Fibroblast of the conjunctiva (primary cell): ENCODE results near the gene TTC23L.
"Not testable (repeated sequence)": the region's sequence is repeated elsewhere in the genome, so short reads cannot be mapped to it uniquely, and the experiment has no call there.

Experiments
- DNase-seq: peaks from one replicate; pipeline ENCODE4 v3.0.0-alpha.2; 2010; ENCODE audit warnings: low read depth

Gene TTC23L, protein sequence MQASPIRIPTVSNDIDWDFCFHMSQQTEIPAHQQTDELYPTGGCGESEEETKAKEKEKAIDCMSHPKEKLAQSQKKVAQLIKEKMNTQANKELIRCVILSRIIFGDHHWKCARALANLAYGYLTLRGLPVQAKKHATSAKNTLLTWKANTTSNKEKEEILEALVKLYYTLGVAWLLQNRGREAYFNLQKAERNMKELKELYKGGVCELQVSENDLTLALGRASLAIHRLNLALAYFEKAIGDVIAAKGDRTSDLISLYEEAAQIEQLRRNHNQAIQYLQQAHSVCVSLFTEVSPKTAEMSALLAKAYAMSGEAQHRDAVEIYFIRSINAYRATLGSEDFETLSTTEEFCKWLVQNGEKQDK

DNA sequence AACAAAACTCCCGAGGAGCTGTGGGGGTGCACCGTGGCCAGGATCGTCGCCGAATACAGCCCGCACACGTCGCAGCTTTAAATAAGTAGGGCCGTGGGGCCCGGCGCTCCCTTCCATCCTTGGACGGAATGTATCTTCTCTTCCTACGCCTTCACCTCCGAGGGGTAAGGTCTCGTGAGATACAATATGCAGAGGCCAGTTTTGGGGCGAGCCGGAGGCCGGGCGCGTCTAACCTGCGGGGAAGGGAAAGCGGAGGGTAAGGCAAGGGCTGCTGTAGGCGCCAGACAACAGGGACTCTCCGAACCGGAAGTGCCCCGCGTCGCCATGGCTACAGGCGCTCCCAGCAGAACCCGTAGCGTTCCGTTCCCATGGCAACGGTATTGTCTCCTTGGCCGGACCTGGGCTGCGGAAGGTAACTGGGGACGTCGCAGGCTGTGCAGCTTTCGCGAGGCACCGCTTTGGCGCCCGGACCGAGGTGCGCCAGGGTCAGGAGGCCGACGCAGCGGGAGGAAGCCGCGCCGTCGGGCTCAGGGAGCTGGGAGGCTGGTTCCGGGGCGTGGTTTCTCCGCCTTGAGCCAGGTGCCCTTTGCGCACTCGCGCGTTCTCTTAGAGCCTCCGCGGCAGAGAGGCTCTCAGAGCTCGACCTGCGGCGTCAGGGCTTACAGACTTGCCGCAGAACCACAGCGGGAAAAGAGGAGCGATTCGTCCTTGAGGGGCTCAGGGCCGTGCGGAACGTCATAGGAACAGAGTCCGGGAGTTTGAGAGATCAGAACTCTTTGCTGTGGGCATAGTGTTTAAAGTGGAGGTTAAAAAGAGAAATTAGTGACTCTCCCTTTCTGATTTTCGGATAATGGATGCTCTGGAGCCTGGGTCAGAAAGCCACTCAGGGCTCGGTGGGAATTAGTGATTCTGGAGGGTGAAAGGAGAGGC lies at the start of gene TTC23L:
TSS of gene TTC23L (plus strand) at position 380 of the 930 bp plus-strand sequence. CDS start 1,508 bp downstream, outside the sequence.
- peak; percentile 74 for DNase-seq

DNA sequence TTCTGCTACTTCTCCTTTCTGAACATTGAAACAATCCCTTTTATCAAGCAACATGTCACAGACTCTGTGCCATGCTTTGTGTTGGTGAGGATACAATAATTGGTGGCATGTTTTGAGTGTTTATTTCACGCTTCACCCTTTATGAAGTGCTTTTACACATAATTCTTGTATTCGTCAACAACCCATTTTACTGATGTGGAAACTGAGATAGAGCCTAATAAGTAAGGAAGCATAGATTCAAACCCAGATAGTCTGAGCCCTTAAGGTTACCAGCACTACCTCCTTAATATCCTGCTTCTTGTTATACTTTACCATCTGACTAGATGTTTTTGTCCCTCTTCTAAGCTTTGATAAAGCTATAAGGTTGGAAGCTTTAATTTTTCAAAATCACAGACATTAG lies 49.3 kb upstream of the TTC23L start:
- no peak for DNase-seq

DNA sequence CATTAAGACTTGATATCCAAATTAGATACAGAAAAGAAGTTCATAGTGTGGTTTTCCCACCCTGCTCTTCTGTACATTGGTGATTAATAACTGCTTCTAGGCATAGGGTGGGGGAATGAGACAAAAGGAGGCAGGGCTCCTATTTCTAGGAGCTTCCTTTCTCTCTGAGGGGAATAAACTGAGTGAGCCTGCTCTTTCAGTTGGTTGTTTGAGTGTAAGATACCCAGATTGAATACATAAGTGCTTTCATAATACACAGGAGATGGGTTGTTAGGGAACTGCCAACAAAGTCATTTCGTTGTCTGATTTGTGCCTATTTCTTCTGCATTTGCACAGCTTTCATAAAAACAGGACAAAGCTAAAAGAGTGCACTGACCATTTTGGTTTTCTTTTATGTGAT lies 48.9 kb upstream of the TTC23L start:
- no peak for DNase-seq

DNA sequence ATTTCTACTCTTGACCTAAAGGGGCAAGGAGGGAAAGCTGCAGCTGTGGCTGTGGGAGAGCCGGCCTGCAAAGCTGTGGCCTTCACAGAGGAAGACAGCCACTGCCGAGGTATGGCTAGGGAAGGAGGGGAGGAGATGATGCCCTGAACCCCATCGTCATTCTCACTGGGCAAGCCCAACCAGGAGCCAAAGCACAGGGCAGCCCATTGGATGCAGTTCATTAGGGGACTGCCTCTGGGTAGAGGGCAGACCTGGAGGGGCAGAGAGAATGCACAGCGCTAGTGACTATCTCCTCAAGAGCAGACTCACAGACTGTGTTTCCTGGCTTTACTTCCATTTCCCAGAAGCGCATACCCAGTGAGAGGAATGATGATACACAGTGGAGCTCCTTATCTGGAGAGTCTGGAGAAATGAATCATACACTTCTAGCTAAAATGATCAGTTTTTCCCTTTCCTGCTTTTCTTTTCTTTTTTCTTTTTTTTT lies 47.2 kb upstream of the TTC23L start:
- DNase-seq = no peak

DNA sequence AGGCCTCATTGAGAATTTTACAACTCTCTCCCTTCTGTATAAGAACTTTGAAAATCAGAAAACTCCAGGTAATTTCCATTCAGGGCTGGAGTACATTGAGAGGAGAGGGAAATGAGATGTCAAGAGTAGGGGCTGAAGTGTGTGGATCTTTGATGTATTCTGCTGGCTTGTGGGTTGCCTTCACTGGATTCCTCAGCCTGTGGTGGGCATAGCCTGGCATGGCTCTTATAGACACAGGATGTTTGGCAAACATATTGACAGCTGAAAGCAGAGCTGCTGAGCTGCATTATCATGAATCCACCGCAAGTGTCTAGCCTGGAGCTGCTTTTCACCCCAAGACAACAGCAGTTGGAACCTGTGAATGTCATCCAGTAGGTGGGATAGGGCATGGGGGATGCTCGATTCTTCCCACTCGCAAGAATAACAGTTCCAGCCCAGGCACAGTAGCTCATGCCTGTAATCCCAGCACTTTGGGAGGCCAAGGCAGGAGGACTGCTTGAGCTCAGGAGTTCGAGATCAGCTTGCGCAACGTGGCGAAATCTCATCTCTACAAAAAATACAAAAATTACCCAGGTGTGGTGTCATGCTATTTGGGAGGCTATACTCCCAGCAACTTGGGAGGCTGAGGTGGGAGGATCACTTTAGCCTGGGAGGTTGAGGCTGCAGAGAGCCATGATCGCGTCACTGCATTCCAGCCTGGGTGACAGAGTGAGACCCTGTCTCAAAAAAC lies 36.0 kb upstream of the TTC23L start:
- DNase-seq = no peak

DNA sequence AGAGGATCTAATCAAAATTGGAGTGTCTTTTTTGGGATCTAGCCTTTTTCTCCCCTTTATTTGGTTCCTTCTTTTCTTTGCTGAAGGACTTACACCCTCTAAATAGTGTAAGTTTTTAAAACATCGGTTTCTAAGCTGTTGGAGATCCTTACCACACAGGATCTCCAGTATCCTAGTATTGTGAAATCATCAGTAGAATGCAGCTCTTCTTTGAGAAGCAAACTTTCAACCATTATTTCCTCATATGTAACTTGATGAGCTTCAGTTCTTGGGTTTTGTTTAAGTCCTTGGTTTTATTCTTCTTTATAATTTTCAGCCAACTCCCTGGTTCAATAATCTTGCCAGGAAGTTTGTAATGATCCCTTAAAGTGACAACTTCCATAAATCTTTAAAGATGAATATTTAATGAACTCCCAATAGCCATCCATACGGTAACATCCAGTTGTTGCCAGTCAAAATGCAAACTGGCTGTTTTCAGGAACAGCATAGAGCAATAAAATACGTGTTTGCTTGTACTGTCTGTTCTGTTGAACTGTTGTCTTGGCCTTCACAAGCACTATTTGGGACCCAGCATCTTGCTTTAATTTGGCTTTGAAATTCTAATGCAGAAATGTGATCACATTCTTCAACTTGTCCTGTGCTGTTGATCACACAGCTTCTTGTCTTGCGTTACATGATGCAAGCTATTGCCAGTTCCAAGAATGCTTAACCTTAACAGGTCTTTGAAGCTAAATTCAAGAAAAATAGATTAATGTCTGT lies 34.8 kb upstream of the TTC23L start:
- DNase-seq = peak; percentile 51

DNA sequence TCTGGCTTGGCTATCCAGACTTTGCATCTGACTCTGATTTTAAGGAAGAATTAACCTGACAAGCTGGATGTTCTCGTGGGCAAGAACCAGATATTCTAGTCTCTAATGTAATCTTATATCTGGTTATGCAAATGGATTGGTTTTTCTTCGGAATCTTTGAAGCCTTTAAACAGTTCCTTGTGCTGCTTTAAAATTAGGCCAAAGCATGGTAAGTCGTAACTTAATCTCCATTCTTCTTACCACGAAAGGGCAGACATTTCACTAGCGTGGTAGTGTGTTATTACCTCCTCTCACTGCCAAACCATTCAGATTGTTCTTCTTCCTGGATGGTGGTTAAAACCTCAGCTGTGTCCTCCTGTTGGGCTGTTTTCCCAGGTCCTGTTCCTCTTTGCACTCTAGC lies 34.1 kb upstream of the TTC23L start:
- DNase-seq = peak; percentile 16

DNA sequence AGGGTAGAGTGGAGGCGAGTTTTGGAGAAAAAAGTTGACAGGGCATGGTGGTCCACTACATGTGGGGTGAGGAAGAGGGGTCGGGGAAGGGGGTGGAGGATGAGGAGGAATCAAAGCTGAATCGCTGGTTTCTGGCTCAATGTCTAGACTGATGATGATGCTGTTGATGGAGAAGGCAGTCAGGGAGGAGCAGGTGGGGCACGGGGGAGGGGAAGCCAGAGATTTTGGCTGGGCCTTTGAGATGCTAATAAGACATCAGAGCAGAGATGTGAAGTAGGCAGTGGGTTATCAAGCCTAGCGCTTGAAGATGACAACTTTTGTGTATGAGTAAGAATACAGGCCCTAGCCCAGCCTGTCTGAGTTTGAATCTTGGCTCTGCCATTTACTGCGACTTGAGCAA lies 32.4 kb upstream of the TTC23L start:
- no peak for DNase-seq

DNA sequence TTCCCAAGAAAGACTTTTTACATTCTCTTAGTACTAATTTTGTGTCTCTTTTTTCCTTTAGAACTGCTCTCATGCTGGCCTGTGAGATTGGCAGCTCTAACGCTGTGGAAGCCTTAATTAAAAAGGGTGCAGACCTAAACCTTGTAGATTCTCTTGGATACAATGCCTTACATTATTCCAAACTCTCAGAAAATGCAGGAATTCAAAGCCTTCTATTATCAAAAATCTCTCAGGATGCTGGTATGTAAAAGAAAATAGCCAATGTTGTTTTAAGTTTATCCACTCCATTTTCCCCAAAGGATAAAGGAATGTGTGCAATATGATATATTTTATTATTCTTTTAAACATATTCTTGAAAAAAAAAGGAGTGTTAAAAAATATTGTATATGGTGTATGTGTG lies 27.3 kb upstream of the TTC23L start:
- DNase-seq = no peak

DNA sequence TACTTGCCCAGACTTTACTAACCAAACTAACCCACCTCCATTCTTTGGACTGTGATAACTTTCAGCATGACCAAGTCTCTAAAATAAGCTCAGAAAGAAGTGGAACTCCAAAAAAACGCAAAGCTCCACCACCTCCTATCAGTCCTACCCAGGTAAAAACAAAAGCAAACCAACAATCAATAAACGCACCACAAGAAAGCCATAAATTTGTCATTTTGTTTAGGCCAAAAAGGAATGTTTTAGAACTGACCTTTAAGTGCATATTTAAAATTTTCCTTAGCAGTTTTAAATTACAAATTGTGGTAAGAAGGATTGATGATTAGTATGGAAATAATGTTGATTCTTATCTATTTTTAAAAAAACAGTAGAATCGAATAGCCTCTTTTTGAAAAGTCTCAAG lies 25.5 kb upstream of the TTC23L start:
- DNase-seq = no peak

DNA sequence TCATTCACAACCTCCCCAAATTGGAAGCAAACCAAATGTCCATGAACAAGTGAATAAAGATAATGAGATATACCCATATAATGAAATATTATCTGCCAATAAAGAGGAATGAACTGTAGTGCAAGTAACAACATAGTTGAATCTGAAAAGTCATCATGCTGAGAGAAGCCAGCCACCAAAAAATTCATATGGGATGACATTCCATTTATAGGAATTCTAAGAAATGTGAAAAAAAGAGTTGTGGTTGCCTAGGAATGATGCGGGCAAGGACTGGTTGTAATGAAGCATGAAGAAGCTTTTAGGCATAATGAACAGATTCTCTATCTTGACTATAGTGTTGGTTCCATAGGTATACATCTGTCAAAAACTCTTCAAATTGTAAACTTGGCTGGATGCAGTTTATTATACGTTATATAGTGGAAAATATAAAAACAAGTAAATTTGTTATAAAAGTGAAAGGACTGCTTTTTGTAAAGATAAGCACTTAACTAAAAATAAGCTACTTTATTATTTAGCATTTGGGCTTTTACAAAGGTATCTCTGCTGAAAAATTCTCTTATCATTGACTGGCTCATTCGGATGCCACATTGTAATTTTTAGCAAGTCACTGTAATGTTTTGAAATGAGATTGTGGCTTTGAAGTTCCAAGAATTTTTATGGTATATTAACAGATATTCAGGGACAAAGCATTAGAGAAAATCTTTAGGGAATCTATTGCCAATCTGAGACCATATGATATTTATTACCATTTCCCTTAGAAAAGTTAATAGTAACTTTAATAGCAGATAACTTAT lies 21.2 kb upstream of the TTC23L start:
- no peak for DNase-seq

DNA sequence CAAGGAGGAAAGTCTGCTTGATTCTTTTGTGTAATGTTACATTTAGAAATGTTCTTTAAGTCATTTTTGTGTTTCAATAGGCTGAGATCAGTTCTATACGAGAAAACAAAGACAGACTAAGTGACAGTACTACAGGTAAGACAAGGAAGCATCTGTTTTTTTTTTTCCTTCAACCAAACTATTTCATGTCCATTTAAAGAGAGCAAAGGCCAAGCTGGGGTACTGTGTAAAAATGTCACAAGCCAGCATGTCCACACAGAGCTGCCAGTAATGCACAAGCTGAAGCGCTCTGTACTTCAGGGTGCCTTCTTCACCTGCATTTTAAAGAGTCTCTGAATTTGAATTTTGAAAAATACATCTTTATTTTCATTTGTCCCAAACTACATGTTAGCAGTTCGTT lies 20.2 kb upstream of the TTC23L start:
- DNase-seq = no peak

DNA sequence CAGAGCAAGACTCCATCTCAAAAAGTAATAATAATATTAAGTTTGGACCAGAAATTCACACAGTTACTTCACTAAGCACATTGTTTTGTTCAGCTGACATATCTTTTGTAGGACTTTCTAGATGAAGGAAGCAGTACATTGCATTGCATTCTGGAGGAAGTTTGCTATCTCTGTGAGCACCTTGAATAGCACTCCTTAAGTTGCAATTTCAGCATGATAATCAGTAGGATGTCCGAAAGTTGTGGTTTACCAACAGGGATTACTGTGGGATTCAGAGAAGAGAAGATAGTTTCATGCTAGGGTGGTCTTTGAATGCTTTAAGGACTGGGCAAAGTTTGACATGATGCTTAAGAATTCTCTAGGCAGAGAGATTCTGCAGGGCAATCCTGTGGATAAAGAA lies 18.4 kb upstream of the TTC23L start:
- no peak for DNase-seq

DNA sequence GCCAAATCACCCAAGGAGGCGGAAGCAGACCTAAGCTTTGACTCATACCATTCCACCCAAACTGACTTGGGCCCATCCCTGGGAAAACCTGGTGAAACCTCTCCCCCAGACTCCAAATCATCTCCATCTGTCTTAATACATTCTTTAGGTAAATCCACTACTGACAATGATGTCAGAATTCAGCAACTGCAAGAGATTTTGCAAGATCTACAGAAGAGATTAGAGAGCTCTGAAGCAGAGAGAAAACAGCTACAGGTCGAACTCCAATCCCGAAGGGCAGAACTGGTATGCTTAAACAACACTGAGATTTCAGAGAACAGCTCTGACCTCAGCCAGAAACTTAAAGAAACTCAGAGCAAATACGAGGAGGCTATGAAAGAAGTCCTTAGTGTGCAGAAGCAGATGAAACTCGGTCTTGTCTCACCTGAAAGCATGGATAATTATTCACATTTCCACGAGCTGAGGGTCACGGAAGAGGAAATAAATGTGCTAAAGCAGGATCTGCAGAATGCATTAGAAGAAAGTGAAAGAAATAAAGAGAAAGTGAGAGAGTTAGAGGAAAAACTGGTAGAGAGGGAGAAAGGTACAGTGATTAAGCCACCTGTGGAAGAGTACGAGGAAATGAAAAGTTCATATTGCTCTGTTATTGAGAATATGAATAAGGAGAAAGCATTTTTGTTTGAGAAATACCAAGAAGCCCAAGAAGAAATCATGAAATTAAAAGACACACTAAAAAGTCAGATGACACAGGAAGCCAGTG lies 15.8 kb upstream of the TTC23L start:
- peak; percentile 37 for DNase-seq

DNA sequence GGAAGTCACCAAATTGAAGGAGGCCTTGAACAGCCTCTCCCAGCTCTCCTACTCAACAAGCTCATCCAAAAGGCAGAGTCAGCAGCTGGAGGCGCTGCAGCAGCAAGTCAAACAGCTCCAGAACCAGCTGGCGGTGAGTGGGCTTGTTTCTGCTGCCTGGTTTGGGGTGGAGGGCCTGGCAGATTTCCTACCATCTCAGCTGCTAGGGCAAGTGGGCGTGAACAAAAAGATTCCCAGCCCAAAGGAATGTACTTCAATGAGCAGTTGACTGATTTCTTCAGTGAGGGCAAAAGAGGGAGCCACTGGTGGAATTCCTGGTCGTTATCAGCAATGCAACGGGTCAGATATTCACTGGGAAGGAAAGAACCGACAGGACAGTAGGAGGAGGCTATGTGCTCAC lies 12.6 kb upstream of the TTC23L start:
- DNase-seq = no peak

DNA sequence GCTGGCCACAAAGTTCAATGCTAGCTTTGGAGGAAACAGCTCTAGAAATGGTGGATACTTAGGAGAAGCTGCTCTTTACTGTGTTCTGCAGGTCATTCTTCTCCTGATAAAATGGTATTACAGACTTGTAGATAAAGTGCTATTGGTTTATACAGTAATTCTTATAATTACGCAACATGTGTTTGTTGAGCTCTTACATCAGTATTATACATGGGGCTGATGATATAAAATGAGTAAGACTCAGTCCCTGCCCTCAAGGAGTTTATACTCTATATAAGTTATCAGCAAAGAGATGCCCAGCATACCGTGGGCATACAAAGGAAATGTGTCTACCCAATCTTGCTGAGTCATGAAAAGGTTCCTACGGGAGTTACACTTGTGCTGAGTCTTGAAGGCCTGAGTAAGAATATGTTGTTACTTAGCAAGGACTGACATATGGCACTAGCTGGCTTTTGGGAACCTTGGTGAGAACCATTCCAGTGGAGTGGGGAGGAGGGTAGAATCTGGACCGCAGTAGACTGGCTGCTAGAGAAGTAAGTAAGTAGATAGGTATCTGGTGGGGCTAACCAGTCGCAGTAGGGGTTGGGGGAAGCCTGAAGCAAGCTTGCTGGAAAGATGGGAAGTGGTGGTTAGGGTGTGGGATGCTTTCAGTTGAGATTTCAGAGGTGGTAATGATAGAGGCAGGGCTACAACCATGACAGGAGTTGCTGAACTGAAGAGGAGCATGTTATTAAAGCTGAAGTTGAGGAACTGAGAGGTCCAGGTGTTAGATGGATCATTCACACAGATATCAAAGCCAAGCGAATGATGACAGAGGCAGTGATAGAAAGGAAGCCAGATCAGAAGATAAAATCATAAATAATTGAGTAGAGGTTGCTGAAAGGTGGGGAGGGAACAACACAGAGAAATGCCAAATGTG lies 11.1 kb upstream of the TTC23L start:
- DNase-seq = no peak

DNA sequence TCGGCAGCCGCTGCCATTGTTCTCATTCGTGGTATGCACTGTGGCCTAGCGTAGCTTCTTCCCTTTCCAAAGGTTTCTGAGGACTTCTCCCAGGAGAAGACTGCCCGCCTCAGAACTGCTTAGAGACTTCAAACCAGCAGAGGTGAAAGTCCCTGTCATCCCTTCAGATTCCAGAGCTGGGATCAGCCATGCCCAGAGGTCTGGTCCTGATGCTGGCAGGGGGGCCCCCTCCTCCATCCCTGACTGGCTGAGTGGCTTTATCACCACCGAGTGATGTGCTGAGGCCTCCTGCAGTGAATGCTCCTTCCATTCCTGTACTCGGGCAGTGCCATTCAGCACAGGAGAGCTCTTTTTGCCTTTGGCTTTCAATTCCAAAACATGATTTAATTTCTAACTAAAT lies 8.1 kb upstream of the TTC23L start:
- not testable (repeated sequence) for DNase-seq

DNA sequence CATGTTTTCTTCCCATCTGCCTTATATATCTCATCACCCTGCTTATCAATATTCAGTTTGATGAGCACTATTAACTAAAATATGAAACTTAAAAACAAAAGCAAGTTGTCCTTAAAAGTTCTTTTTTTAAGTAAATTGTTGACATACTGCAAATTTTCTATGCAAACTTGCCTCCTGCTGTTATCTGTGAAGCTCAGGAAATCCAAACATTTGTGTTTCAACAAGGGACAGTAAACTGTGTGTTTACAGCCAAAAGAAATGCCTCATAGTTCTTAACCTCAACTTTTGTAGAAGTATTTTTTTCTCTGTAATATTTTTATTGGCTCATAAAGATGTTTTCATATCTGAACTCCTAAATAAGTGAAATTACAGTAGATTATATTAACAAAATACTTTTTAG lies 7.7 kb upstream of the TTC23L start:
- DNase-seq = no peak

DNA sequence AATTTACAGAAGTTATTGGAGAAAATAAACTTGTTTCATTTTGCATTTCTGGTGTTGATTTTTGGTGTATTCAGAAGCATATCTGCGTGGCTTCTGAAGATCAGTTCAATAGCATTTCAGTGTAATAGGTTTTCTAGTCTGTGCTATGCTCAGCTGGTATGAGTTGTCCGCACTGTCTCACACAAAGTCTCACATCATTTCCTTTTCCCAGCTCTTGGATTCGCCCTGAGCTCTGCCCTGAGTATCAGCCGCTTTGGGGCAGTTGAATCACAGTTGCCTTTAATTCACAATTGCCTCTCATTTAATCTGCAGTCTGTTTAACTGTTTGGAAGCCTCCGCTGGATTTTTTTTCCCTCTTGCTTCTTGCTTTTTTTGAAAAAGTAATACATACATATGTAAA lies 6.4 kb upstream of the TTC23L start:
- no peak for DNase-seq
